ENCODE results near the gene ACSS1. TPM values are rescaled to one million over a fixed set of nuclear protein-coding genes. Genes with fewer than 3 reads are reported as not detected.
A peak's percentile ranks its signal among the peaks of the same experiment; 100 is the strongest.
"Not testable (repeated sequence)": the region's sequence is repeated elsewhere in the genome, so short reads cannot be mapped to it uniquely, and the experiment has no call there.

Gene ACSS1
- total RNA-seq, 1 donor from 2014 or later: 1.8 TPM

- no peak for DNase-seq (ENCODE audit: low read depth)
- Histone ChIP-seq H3K36me3 (ENCODE audit: control insufficient read depth, insufficient read depth, low read length) (no peaks in the 10 kb centered on the region), H3K27me3 (ENCODE audit: control insufficient read depth, insufficient read depth, low read length) (no peaks in the 10 kb centered on the region), H3K4me3 (ENCODE audit: low read depth, low read length) (no peak overlapping the region)
- no peak for TF ChIP-seq CTCF (IDR thresholded peaks at IDR 0.05; ENCODE audit: insufficient read depth, low read length, severe bottlenecking)
- FAIRE-seq: no peak
Measured at GRCh38 chr20:25005661-25006060, 52.3 kb downstream of the ACSS1 start.

GRCh38 chr20:25005220-25005619 lies 52.7 kb downstream of the ACSS1 start:
- no peak for TF ChIP-seq CTCF (IDR thresholded peaks at IDR 0.05; ENCODE audit: insufficient read depth, low read length, severe bottlenecking)
- Histone ChIP-seq H3K27me3 (ENCODE audit: control insufficient read depth, insufficient read depth, low read length) (no peaks in the 10 kb centered on the region), H3K36me3 (ENCODE audit: control insufficient read depth, insufficient read depth, low read length) (no peaks in the 10 kb centered on the region), H3K4me3 (ENCODE audit: low read depth, low read length) (no peak overlapping the region)
- DNase-seq (ENCODE audit: low read depth): no peak
- FAIRE-seq: no peak

GRCh38 chr20:25003002-25003401 lies 54.9 kb downstream of the ACSS1 start:
- no peak for DNase-seq (ENCODE audit: low read depth)
- H3K36me3 ChIP-seq (ENCODE audit: control insufficient read depth, insufficient read depth, low read length): no peaks in the 10 kb centered on the region
- no peak for TF ChIP-seq CTCF (IDR thresholded peaks at IDR 0.05; ENCODE audit: insufficient read depth, low read length, severe bottlenecking)
- FAIRE-seq: no peak
- peaks cover 2% of the 10 kb centered on the region for H3K27me3 ChIP-seq (ENCODE audit: control insufficient read depth, insufficient read depth, low read length)
- no peak overlapping the region for H3K4me3 ChIP-seq (ENCODE audit: low read depth, low read length)

- not testable (repeated sequence) for H3K4me3 ChIP-seq (ENCODE audit: low read depth, low read length); DNase-seq (ENCODE audit: low read depth); H3K27me3 ChIP-seq (ENCODE audit: control insufficient read depth, insufficient read depth, low read length); FAIRE-seq; H3K36me3 ChIP-seq (ENCODE audit: control insufficient read depth, insufficient read depth, low read length)
Measured at GRCh38 chr20:25001323-25001722, 56.6 kb downstream of the ACSS1 start.

- H3K4me3 ChIP-seq (ENCODE audit: low read depth, low read length): no peak overlapping the region
- peak; percentile 73 for FAIRE-seq
- no peaks in the 10 kb centered on the region for H3K36me3 ChIP-seq (ENCODE audit: control insufficient read depth, insufficient read depth, low read length)
- DNase-seq (ENCODE audit: low read depth): peak; percentile 90
- TF ChIP-seq CTCF (IDR thresholded peaks at IDR 0.05; ENCODE audit: insufficient read depth, low read length, severe bottlenecking): no peak
- peaks cover 2% of the 10 kb centered on the region for H3K27me3 ChIP-seq (ENCODE audit: control insufficient read depth, insufficient read depth, low read length)
Measured at GRCh38 chr20:25000268-25000801, 57.6 kb downstream of the ACSS1 start.

- DNase-seq (ENCODE audit: low read depth) (no peak), FAIRE-seq (no peak)
- Histone ChIP-seq H3K27me3 (ENCODE audit: control insufficient read depth, insufficient read depth, low read length) (peaks cover 2% of the 10 kb centered on the region), H3K36me3 (ENCODE audit: control insufficient read depth, insufficient read depth, low read length) (no peaks in the 10 kb centered on the region), H3K4me3 (ENCODE audit: low read depth, low read length) (no peak overlapping the region)
- no peak for TF ChIP-seq CTCF (IDR thresholded peaks at IDR 0.05; ENCODE audit: insufficient read depth, low read length, severe bottlenecking)
Measured at GRCh38 chr20:24999568-24999967, 58.4 kb downstream of the ACSS1 start.

All from bronchial epithelial cell (primary cell).